Effector CD4-positive, alpha-beta T cell (primary cell): Measurements from ENCODE around the gene RAB28.

Experiments
- DNase-seq: peaks from one replicate; pipeline ENCODE4 v3.0.0-alpha.2; 2020

Gene RAB28

GRCh38 chr4:13504374-13504773 is 20.2 kb upstream of the RAB28 start:
- DNase-seq = no peak

- DNase-seq = no peak
Measured at GRCh38 chr4:13498469-13498868, 14.3 kb upstream of the RAB28 start.

- no peak for DNase-seq
Measured at GRCh38 chr4:13496605-13497004, 12.5 kb upstream of the RAB28 start.

- DNase-seq = no peak
Measured at GRCh38 chr4:13495753-13496152, 11.6 kb upstream of the RAB28 start.

- no peak for DNase-seq
Measured at GRCh38 chr4:13493793-13494192, 9.7 kb upstream of the RAB28 start.

- no peak for DNase-seq
Measured at GRCh38 chr4:13492747-13493146, 8.6 kb upstream of the RAB28 start.

GRCh38 chr4:13484749-13485221 is 645 bp upstream of the RAB28 start:
- no peak for DNase-seq

- DNase-seq = peak; percentile 6
Measured at GRCh38 chr4:13483768-13484121, 395 bp downstream of the RAB28 start.

GRCh38 chr4:13483136-13483767 is 888 bp downstream of the RAB28 start:
- no peak for DNase-seq

- no peak for DNase-seq
Measured at GRCh38 chr4:13481569-13481968, 2.6 kb downstream of the RAB28 start.

GRCh38 chr4:13478707-13479106 is 5.4 kb downstream of the RAB28 start:
- no peak for DNase-seq

GRCh38 chr4:13478131-13478530 is 6.0 kb downstream of the RAB28 start:
- no peak for DNase-seq

- no peak for DNase-seq
Measured at GRCh38 chr4:13476915-13477314, 7.2 kb downstream of the RAB28 start.

- DNase-seq = no peak
Measured at GRCh38 chr4:13476152-13476551, 8.0 kb downstream of the RAB28 start.

GRCh38 chr4:13471400-13471799 is 12.7 kb downstream of the RAB28 start:
- no peak for DNase-seq

- no peak for DNase-seq
Measured at GRCh38 chr4:13470379-13470778, 13.8 kb downstream of the RAB28 start.

- DNase-seq = no peak
Measured at GRCh38 chr4:13464973-13465372, 19.2 kb downstream of the RAB28 start.

- no peak for DNase-seq
Measured at GRCh38 chr4:13464543-13464942, 19.6 kb downstream of the RAB28 start.

GRCh38 chr4:13461191-13461905 is 22.8 kb downstream of the RAB28 start:
- no peak for DNase-seq

GRCh38 chr4:13455411-13455810 is 28.7 kb downstream of the RAB28 start:
- DNase-seq = no peak

- no peak for DNase-seq
Measured at GRCh38 chr4:13454786-13455185, 29.4 kb downstream of the RAB28 start.

GRCh38 chr4:13452927-13453579 is 31.1 kb downstream of the RAB28 start:
- DNase-seq = no peak

- DNase-seq = no peak
Measured at GRCh38 chr4:13449590-13449989, 34.5 kb downstream of the RAB28 start.
